NCI-H146 (cell line): Measurements from ENCODE around the gene FAM180A.

Experiments used
- DNase-seq: peaks from one replicate; lab custom pipeline; 2025; lab: John Stamatoyannopoulos, UW

The FAM180A gene

GRCh38 chr7:135771961-135772638 is 23.5 kb upstream of the FAM180A start:
- DNase-seq: no peak

GRCh38 chr7:135771051-135771450 is 22.4 kb upstream of the FAM180A start:
- no peak for DNase-seq

GRCh38 chr7:135770139-135770710 is 21.6 kb upstream of the FAM180A start:
- no peak for DNase-seq

- DNase-seq: peak; percentile 50
Measured at GRCh38 chr7:135769005-135769802, 20.6 kb upstream of the FAM180A start.

- DNase-seq: peak; percentile 16
Measured at GRCh38 chr7:135768467-135768866, 19.9 kb upstream of the FAM180A start.

- no peak for DNase-seq
Measured at GRCh38 chr7:135768064-135768463, 19.5 kb upstream of the FAM180A start.

- no peak for DNase-seq
Measured at GRCh38 chr7:135763261-135763660, 14.6 kb upstream of the FAM180A start.

GRCh38 chr7:135761751-135762488 is 13.3 kb upstream of the FAM180A start:
- DNase-seq: no peak

- DNase-seq: no peak
Measured at GRCh38 chr7:135759532-135759931, 10.9 kb upstream of the FAM180A start.

- no peak for DNase-seq
Measured at GRCh38 chr7:135758531-135758932, 9.9 kb upstream of the FAM180A start.

GRCh38 chr7:135757719-135758411 is 9.3 kb upstream of the FAM180A start:
- DNase-seq: no peak

- DNase-seq: no peak
Measured at GRCh38 chr7:135756191-135756590, 7.6 kb upstream of the FAM180A start.

- peak; percentile 86 for DNase-seq
Measured at GRCh38 chr7:135755351-135755753, 6.7 kb upstream of the FAM180A start.

GRCh38 chr7:135753616-135754413 is 5.2 kb upstream of the FAM180A start:
- peak; percentile 18 for DNase-seq

- DNase-seq: no peak
Measured at GRCh38 chr7:135747366-135747765, 1.2 kb downstream of the FAM180A start.

GRCh38 chr7:135745703-135746312 is 2.8 kb downstream of the FAM180A start:
- no peak for DNase-seq

GRCh38 chr7:135744938-135745702 is 3.5 kb downstream of the FAM180A start:
- DNase-seq: no peak

- peak; percentile 12 for DNase-seq
Measured at GRCh38 chr7:135743907-135744731, 4.5 kb downstream of the FAM180A start.

GRCh38 chr7:135742371-135742770 is 6.2 kb downstream of the FAM180A start:
- no peak for DNase-seq
